Measurements from ENCODE around the gene OR9A2.

The OR9A2 gene

GRCh38 chr7:143013473-143013872, 13.5 kb downstream of the OR9A2 start:
- H3K4me3 ChIP-seq (ENCODE audit: low read length): no peak overlapping the region
- no peaks in the 10 kb centered on the region for H3K36me3 ChIP-seq (replicated peaks; ENCODE audit: low read depth, low read length)
- no peak overlapping the region for H3K4me2 ChIP-seq (ENCODE audit: low read length)
- H4K20me1 ChIP-seq (ENCODE audit: insufficient read depth, low read length): no peaks in the 10 kb centered on the region
- H3K9me3 ChIP-seq (ENCODE audit: insufficient read depth, low read length): no peaks in the 10 kb centered on the region
- TF ChIP-seq EZH2phosphoT487 (IDR thresholded peaks at IDR 0.05; ENCODE audit: low read depth): no peak
- no peak for TF ChIP-seq CTCF (IDR thresholded peaks at IDR 0.05; ENCODE audit: low read depth, low read length)
- H2AFZ ChIP-seq (ENCODE audit: low read depth, low read length): no peak overlapping the region
- H3K79me2 ChIP-seq (ENCODE audit: low read length): no peaks in the 10 kb centered on the region
- H3K9ac ChIP-seq (ENCODE audit: low read length): no peak overlapping the region
- peaks cover 45% of the 10 kb centered on the region for H3K4me1 ChIP-seq (ENCODE audit: low read length)
- no peaks in the 10 kb centered on the region for H3K27me3 ChIP-seq (ENCODE audit: low read depth, low read length)
- no peak overlapping the region for H3K27ac ChIP-seq (ENCODE audit: low read length)

GRCh38 chr7:143012409-143012808, 14.5 kb downstream of the OR9A2 start:
- Histone ChIP-seq H3K4me3 (ENCODE audit: low read length) (no peak overlapping the region), H3K4me2 (ENCODE audit: low read length) (no peak overlapping the region), H3K27ac (ENCODE audit: low read length) (no peak overlapping the region), H3K4me1 (ENCODE audit: low read length) (peaks cover 45% of the 10 kb centered on the region), H3K9ac (ENCODE audit: low read length) (no peak overlapping the region), H3K79me2 (ENCODE audit: low read length) (no peaks in the 10 kb centered on the region), H4K20me1 (ENCODE audit: insufficient read depth, low read length) (no peaks in the 10 kb centered on the region), H3K36me3 (replicated peaks; ENCODE audit: low read depth, low read length) (no peaks in the 10 kb centered on the region), H3K9me3 (ENCODE audit: insufficient read depth, low read length) (no peaks in the 10 kb centered on the region), H3K27me3 (ENCODE audit: low read depth, low read length) (no peaks in the 10 kb centered on the region), H2AFZ (ENCODE audit: low read depth, low read length) (no peak overlapping the region)
- TF ChIP-seq CTCF (IDR thresholded peaks at IDR 0.05; ENCODE audit: low read depth, low read length): no peak
- TF ChIP-seq EZH2phosphoT487 (IDR thresholded peaks at IDR 0.05; ENCODE audit: low read depth): no peak

GRCh38 chr7:143012001-143012400, 14.9 kb downstream of the OR9A2 start:
- Histone ChIP-seq H3K27ac (ENCODE audit: low read length) (no peak overlapping the region), H3K36me3 (replicated peaks; ENCODE audit: low read depth, low read length) (no peaks in the 10 kb centered on the region), H3K4me1 (ENCODE audit: low read length) (peaks cover 41% of the 10 kb centered on the region), H3K9me3 (ENCODE audit: insufficient read depth, low read length) (no peaks in the 10 kb centered on the region), H3K79me2 (ENCODE audit: low read length) (no peaks in the 10 kb centered on the region), H3K27me3 (ENCODE audit: low read depth, low read length) (no peaks in the 10 kb centered on the region), H2AFZ (ENCODE audit: low read depth, low read length) (no peak overlapping the region), H3K4me2 (ENCODE audit: low read length) (no peak overlapping the region), H3K4me3 (ENCODE audit: low read length) (no peak overlapping the region), H4K20me1 (ENCODE audit: insufficient read depth, low read length) (no peaks in the 10 kb centered on the region), H3K9ac (ENCODE audit: low read length) (no peak overlapping the region)
- TF ChIP-seq EZH2phosphoT487 (IDR thresholded peaks at IDR 0.05; ENCODE audit: low read depth): no peak
- no peak for TF ChIP-seq CTCF (IDR thresholded peaks at IDR 0.05; ENCODE audit: low read depth, low read length)

- Histone ChIP-seq H3K36me3 (replicated peaks; ENCODE audit: low read depth, low read length) (no peaks in the 10 kb centered on the region), H3K27me3 (ENCODE audit: low read depth, low read length) (peaks cover 25% of the 10 kb centered on the region), H3K9me3 (ENCODE audit: insufficient read depth, low read length) (no peaks in the 10 kb centered on the region), H3K9ac (ENCODE audit: low read length) (no peak overlapping the region), H3K4me1 (ENCODE audit: low read length) (peaks cover 9% of the 10 kb centered on the region), H4K20me1 (ENCODE audit: insufficient read depth, low read length) (no peaks in the 10 kb centered on the region), H3K27ac (ENCODE audit: low read length) (no peak overlapping the region), H3K4me3 (ENCODE audit: low read length) (no peak overlapping the region), H2AFZ (ENCODE audit: low read depth, low read length) (no peak overlapping the region), H3K4me2 (ENCODE audit: low read length) (no peak overlapping the region), H3K79me2 (ENCODE audit: low read length) (no peaks in the 10 kb centered on the region)
- TF ChIP-seq CTCF (IDR thresholded peaks at IDR 0.05; ENCODE audit: low read depth, low read length): peak; percentile 96
- TF ChIP-seq EZH2phosphoT487 (IDR thresholded peaks at IDR 0.05; ENCODE audit: low read depth): no peak
These were observed 18.7 kb downstream of the OR9A2 start for GRCh38 chr7:143008007-143008901.

All from OCI-LY3 (cell line).